ENCODE measurements around the gene GXYLT2.

GRCh38 chr3:72974956-72975355, 87.1 kb downstream of the GXYLT2 start:
- TF ChIP-seq POLR2A (IDR thresholded peaks at IDR 0.05) (no peak), CTCF (IDR thresholded peaks at IDR 0.05) (no peak), POLR2AphosphoS5 (IDR thresholded peaks at IDR 0.05) (no peak)

Data from prostate gland (tissue), 2 donors.